Measurements from ENCODE around the gene NAPA.

NAPA gene

GRCh38 chr19:47521473-47522180 lies 6.8 kb upstream of the NAPA start:
- DNase-seq (ENCODE audit: low spot score) = no peak

GRCh38 chr19:47520839-47521238 lies 6.0 kb upstream of the NAPA start:
- DNase-seq (ENCODE audit: low spot score) = no peak

- no peak for DNase-seq (ENCODE audit: low spot score)
Observed at GRCh38 chr19:47520343-47520806, 5.5 kb upstream of the NAPA start.

GRCh38 chr19:47518854-47519253 lies 4.0 kb upstream of the NAPA start:
- DNase-seq (ENCODE audit: low spot score) = no peak

GRCh38 chr19:47518139-47518538 lies 3.3 kb upstream of the NAPA start:
- DNase-seq (ENCODE audit: low spot score) = no peak

GRCh38 chr19:47514151-47514868 lies 553 bp downstream of the NAPA start:
- DNase-seq (ENCODE audit: low spot score) = no peak

- no peak for DNase-seq (ENCODE audit: low spot score)
Observed at GRCh38 chr19:47512948-47513319, 1.9 kb downstream of the NAPA start.

- DNase-seq (ENCODE audit: low spot score) = no peak
Observed at GRCh38 chr19:47512183-47512947, 2.5 kb downstream of the NAPA start.

GRCh38 chr19:47511681-47512080 lies 3.2 kb downstream of the NAPA start:
- no peak for DNase-seq (ENCODE audit: low spot score)

GRCh38 chr19:47511128-47511517 lies 3.7 kb downstream of the NAPA start:
- no peak for DNase-seq (ENCODE audit: low spot score)

- DNase-seq (ENCODE audit: low spot score) = no peak
Observed at GRCh38 chr19:47510516-47511127, 4.2 kb downstream of the NAPA start.

GRCh38 chr19:47509973-47510372 lies 4.9 kb downstream of the NAPA start:
- no peak for DNase-seq (ENCODE audit: low spot score)

GRCh38 chr19:47509170-47509847 lies 5.6 kb downstream of the NAPA start:
- DNase-seq (ENCODE audit: low spot score) = no peak

- DNase-seq (ENCODE audit: low spot score) = no peak
Observed at GRCh38 chr19:47508721-47509120, 6.1 kb downstream of the NAPA start.

- DNase-seq (ENCODE audit: low spot score) = no peak
Observed at GRCh38 chr19:47507924-47508553, 6.8 kb downstream of the NAPA start.

- DNase-seq (ENCODE audit: low spot score) = no peak
Observed at GRCh38 chr19:47507012-47507411, 7.9 kb downstream of the NAPA start.

- no peak for DNase-seq (ENCODE audit: low spot score)
Observed at GRCh38 chr19:47506459-47506858, 8.4 kb downstream of the NAPA start.

GRCh38 chr19:47505506-47505905 lies 9.4 kb downstream of the NAPA start:
- DNase-seq (ENCODE audit: low spot score) = no peak

GRCh38 chr19:47503826-47504150 lies 11.1 kb downstream of the NAPA start:
- DNase-seq (ENCODE audit: low spot score) = no peak

GRCh38 chr19:47503130-47503825 lies 11.6 kb downstream of the NAPA start:
- no peak for DNase-seq (ENCODE audit: low spot score)
